Chondrocyte (in vitro differentiated cells): Measurements from ENCODE around the gene FBXO41. TPM values are rescaled to one million over a fixed set of nuclear protein-coding genes. Genes with fewer than 3 reads are reported as not detected.

Experiments
- DNase-seq: peaks from one replicate; pipeline ENCODE4 v3.0.0; 2021; ENCODE audit warnings: mixed read lengths, low spot score
- H3K27ac Mint-ChIP-seq: one replicate; pipeline ENCODE4 v1.8.0; 2021; ENCODE audit warnings: mild to moderate bottlenecking, moderate library complexity, mixed read lengths; ENCODE audit not compliant: unreplicated experiment
- H3K27me3 Mint-ChIP-seq: 2 replicates; pipeline ENCODE4 v1.8.0; 2021; ENCODE audit warnings: low read depth, mixed read lengths
- H3K36me3 Mint-ChIP-seq: 2 replicates; pipeline ENCODE4 v1.8.0; 2021; ENCODE audit warnings: low read depth, mixed read lengths
- H3K4me1 Mint-ChIP-seq: 2 replicates; pipeline ENCODE4 v1.8.0; 2021; ENCODE audit warnings: low read depth, mild to moderate bottlenecking, mixed read lengths
- H3K4me3 Mint-ChIP-seq: one replicate; pipeline ENCODE4 v1.8.0; 2021; ENCODE audit warnings: mild to moderate bottlenecking, moderate library complexity, mixed read lengths; ENCODE audit not compliant: unreplicated experiment
- H3K9me3 Mint-ChIP-seq: 2 replicates; pipeline ENCODE4 v1.8.0; 2021; ENCODE audit warnings: low read depth, mixed read lengths
- CTCF ChIP-seq: fragments of 200-600 bp; sonication (generic); IDR thresholded peaks from 2 replicates; pipeline ENCODE4 v1.5.0; 2021; ENCODE audit warnings: antibody characterized with exemption, mild to moderate bottlenecking, moderate library complexity
- total RNA-seq: library from RNA; stranded (reverse); gene quantifications from 3 replicates; pipeline ENCODE4 v1.2.1, GENCODE V29; 2021

Gene FBXO41
- total RNA-seq, 1 donor from 2014 or later, result 4.0 TPM

- Mint-ChIP-seq H3K9me3 (no peaks in the 10 kb centered on the region), H3K27ac (no peak overlapping the region), H3K4me1 (peaks cover 2% of the 10 kb centered on the region), H3K4me3 (no peak overlapping the region), H3K36me3 (no peaks in the 10 kb centered on the region), H3K27me3 (peaks cover 77% of the 10 kb centered on the region)
- TF ChIP-seq CTCF, result no peak
- DNase-seq, result no peak
These were observed 13.3 kb upstream of the FBXO41 start for GRCh38 chr2:73297586-73297985.

- Mint-ChIP-seq H3K9me3 (no peaks in the 10 kb centered on the region), H3K4me3 (no peak overlapping the region), H3K27me3 (peaks cover 75% of the 10 kb centered on the region), H3K27ac (no peak overlapping the region), H3K36me3 (no peaks in the 10 kb centered on the region), H3K4me1 (peaks cover 2% of the 10 kb centered on the region)
- no peak for DNase-seq
- TF ChIP-seq CTCF, result no peak
These were observed 12.9 kb upstream of the FBXO41 start for GRCh38 chr2:73297151-73297559.

- no peak for TF ChIP-seq CTCF
- peaks cover 70% of the 10 kb centered on the region for H3K27me3 Mint-ChIP-seq
- no peak for DNase-seq
- H3K4me1 Mint-ChIP-seq, result peaks cover 6% of the 10 kb centered on the region
- H3K36me3 Mint-ChIP-seq, result no peaks in the 10 kb centered on the region
- H3K9me3 Mint-ChIP-seq, result no peaks in the 10 kb centered on the region
- H3K4me3 Mint-ChIP-seq, result no peak overlapping the region
- H3K27ac Mint-ChIP-seq, result no peak overlapping the region
These were observed 11.6 kb upstream of the FBXO41 start for GRCh38 chr2:73295751-73296400.

- H3K27me3 Mint-ChIP-seq, result peaks cover 70% of the 10 kb centered on the region
- DNase-seq, result no peak
- H3K4me3 Mint-ChIP-seq, result no peak overlapping the region
- H3K36me3 Mint-ChIP-seq, result no peaks in the 10 kb centered on the region
- TF ChIP-seq CTCF, result no peak
- H3K9me3 Mint-ChIP-seq, result no peaks in the 10 kb centered on the region
- H3K27ac Mint-ChIP-seq, result no peak overlapping the region
- peaks cover 6% of the 10 kb centered on the region for H3K4me1 Mint-ChIP-seq
These were observed 10.0 kb upstream of the FBXO41 start for GRCh38 chr2:73294239-73294638.

- H3K4me1 Mint-ChIP-seq, result peaks cover 6% of the 10 kb centered on the region
- no peaks in the 10 kb centered on the region for H3K9me3 Mint-ChIP-seq
- H3K4me3 Mint-ChIP-seq, result peak within 1 kb of the TSS; percentile 60
- peaks cover 75% of the 10 kb centered on the region for H3K27me3 Mint-ChIP-seq
- TF ChIP-seq CTCF, result no peak
- H3K27ac Mint-ChIP-seq, result no peak within 1 kb of the TSS
- no peaks in the 10 kb centered on the region for H3K36me3 Mint-ChIP-seq
- DNase-seq, result no peak
These were observed 9.4 kb upstream of the FBXO41 start, which contains the start of gene EGR4 for GRCh38 chr2:73293534-73294171. EGR4 (minus strand) TSS chr2:73293548; CDS start chr2:73293317, 231 bp downstream.
